ENCODE data around the gene ZNHIT1. TPM values are rescaled to one million over a fixed set of nuclear protein-coding genes. Genes with fewer than 3 reads are reported as not detected.
"Not testable (repeated sequence)": the region's sequence is repeated elsewhere in the genome, so short reads cannot be mapped to it uniquely, and the experiment has no call there.

The ZNHIT1 gene
- total RNA-seq, 1 donor from 2014 or later, result 66.9 TPM

GRCh38 chr7:101201695-101202602, 16.0 kb upstream of the ZNHIT1 start:
- TF ChIP-seq, protein P1, sequence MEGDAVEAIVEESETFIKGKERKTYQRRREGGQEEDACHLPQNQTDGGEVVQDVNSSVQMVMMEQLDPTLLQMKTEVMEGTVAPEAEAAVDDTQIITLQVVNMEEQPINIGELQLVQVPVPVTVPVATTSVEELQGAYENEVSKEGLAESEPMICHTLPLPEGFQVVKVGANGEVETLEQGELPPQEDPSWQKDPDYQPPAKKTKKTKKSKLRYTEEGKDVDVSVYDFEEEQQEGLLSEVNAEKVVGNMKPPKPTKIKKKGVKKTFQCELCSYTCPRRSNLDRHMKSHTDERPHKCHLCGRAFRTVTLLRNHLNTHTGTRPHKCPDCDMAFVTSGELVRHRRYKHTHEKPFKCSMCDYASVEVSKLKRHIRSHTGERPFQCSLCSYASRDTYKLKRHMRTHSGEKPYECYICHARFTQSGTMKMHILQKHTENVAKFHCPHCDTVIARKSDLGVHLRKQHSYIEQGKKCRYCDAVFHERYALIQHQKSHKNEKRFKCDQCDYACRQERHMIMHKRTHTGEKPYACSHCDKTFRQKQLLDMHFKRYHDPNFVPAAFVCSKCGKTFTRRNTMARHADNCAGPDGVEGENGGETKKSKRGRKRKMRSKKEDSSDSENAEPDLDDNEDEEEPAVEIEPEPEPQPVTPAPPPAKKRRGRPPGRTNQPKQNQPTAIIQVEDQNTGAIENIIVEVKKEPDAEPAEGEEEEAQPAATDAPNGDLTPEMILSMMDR (IDR thresholded peaks at IDR 0.05; ENCODE audit: insufficient read depth, low read length, severe bottlenecking), result no peak
- Histone ChIP-seq H3K36me3 (ENCODE audit: control insufficient read depth, insufficient read depth, low read length) (no peaks in the 10 kb centered on the region), H3K27me3 (ENCODE audit: control insufficient read depth, insufficient read depth, low read length) (peaks cover 15% of the 10 kb centered on the region), H3K4me3 (ENCODE audit: low read depth, low read length) (no peak overlapping the region)
- no peak for FAIRE-seq
- no peak for DNase-seq (ENCODE audit: low read depth)

DNA sequence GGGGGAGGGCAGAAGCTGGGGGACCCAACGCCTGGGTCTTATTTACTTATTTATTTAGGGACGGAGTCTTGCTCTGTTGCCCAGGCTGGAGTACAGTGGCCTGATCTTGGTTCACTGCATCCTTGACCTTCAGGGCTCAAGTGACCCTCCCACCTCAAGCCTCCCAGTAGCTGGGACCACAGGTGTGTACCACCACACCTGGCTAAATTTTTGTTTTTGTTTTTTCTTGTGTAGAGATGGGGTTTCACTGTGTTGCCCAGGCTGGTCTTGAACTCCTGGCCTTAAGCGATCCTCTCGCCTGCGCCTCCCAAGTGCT, 15.4 kb upstream of the ZNHIT1 start:
- H3K27me3 ChIP-seq (ENCODE audit: control insufficient read depth, insufficient read depth, low read length), result peaks cover 15% of the 10 kb centered on the region
- no peak for FAIRE-seq

DNA sequence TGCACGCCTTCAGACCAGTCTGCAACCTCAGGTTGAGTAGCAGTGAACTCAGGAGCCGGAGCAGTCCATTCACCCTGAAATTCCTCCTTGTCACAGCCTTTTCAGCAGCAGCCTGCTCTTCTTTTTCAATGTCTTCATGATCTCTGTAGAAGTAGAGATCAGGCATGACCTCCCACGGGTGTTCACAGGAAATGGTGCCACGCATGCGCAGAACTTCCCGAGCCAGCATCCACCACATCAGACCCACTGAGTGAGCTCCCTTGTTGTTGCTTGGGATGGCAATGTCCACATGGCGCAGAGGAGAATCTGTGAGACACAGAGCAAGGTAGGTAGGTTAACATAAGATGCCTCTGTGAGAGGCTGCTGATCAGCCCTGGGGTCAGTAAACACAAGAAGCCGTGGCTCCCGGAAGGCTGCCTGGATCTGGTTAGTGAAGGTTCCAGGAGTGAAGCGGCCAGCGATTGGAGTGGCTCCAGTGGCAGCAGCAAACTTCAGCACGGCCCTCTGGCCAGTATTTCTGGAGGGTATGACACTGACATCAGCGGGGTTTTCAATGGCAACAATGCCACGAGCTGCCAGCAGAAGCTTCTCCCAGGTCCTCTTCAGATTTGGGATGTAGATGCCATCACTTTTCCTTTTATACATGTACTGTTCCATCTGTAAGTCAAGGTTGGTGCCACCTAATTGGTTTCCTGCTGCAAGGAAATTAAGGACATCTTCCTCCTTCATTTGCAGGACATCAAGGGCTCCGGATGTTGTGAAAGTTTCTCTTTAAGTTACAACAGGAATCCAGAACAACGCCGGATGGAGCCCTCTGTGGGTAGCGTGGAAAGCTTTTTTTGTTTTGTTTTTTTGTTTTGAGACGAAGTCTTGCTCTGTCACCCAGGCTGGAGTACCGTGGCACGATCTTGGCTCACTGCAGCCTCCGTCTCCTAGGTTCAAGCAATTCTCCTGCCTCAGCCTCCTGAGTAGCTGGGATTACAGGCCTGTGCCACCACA, 13.9 kb upstream of the ZNHIT1 start:
- not testable (repeated sequence) for FAIRE-seq
- H3K27me3 ChIP-seq (ENCODE audit: control insufficient read depth, insufficient read depth, low read length), result peaks cover 15% of the 10 kb centered on the region

More for the DNA sequence above, 15.4 kb upstream of the ZNHIT1 start:
- TF ChIP-seq, protein P1 (IDR thresholded peaks at IDR 0.05; ENCODE audit: insufficient read depth, low read length, severe bottlenecking), result no peak
- Histone ChIP-seq H3K4me3 (ENCODE audit: low read depth, low read length) (no peak overlapping the region), H3K36me3 (ENCODE audit: control insufficient read depth, insufficient read depth, low read length) (no peaks in the 10 kb centered on the region)
- no peak for DNase-seq (ENCODE audit: low read depth)

DNA sequence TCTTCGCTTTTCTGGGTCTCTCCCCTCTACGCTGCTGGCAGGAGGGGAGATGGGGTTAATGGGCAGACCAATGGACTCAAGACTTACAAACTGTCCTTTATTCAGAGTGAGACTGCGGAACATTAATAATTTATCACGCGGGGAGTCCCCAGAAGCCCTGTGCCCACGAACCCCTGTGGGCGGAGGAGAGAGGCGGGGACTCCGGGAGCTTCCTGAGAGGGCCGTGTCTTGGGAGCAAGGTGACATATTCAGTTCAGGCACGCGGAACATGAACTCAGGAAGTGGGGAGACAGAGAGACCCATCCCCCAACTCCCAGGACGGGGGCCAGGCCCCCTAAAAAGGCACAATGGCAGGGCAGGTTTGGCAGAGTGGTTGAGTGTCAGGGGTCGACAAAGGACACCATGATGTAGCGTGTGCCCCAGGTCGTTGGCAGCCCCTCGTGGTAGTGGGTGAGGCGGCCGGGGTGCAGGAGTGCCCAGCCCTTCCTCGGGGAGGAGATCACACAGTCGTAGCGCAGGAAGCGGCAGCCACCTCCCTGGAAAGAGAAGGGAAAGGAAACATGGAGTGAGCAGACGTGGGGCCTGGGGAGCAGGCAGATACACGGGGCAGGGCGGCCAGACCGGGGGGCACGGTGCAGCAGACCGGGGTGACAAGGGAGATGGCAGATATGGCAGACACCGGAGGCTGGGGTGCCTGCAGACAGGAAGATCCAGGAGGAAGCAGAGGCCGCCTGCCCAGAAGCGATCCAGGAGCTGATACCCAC, 11.9 kb upstream of the ZNHIT1 start:
- TF ChIP-seq, protein P1 (IDR thresholded peaks at IDR 0.05; ENCODE audit: insufficient read depth, low read length, severe bottlenecking), result no peak
- FAIRE-seq, result no peak

More for the DNA sequence above, 13.9 kb upstream of the ZNHIT1 start:
- not testable (repeated sequence) for DNase-seq (ENCODE audit: low read depth); H3K36me3 ChIP-seq (ENCODE audit: control insufficient read depth, insufficient read depth, low read length); H3K4me3 ChIP-seq (ENCODE audit: low read depth, low read length)

GRCh38 chr7:101206665-101207042, 11.3 kb upstream of the ZNHIT1 start:
- no peak for FAIRE-seq

More for the DNA sequence above, 11.9 kb upstream of the ZNHIT1 start:
- Histone ChIP-seq H3K36me3 (ENCODE audit: control insufficient read depth, insufficient read depth, low read length) (peaks cover 7% of the 10 kb centered on the region), H3K27me3 (ENCODE audit: control insufficient read depth, insufficient read depth, low read length) (peaks cover 11% of the 10 kb centered on the region), H3K4me3 (ENCODE audit: low read depth, low read length) (no peak overlapping the region)
- DNase-seq (ENCODE audit: low read depth), result no peak

More at GRCh38 chr7:101206665-101207042, 11.3 kb upstream of the ZNHIT1 start:
- Histone ChIP-seq H3K36me3 (ENCODE audit: control insufficient read depth, insufficient read depth, low read length) (peaks cover 9% of the 10 kb centered on the region), H3K4me3 (ENCODE audit: low read depth, low read length) (no peak overlapping the region), H3K27me3 (ENCODE audit: control insufficient read depth, insufficient read depth, low read length) (peaks cover 10% of the 10 kb centered on the region)
- TF ChIP-seq, protein P1 (IDR thresholded peaks at IDR 0.05; ENCODE audit: insufficient read depth, low read length, severe bottlenecking), result no peak
- DNase-seq (ENCODE audit: low read depth), result no peak

All from bronchial epithelial cell (primary cell).